Activated CD8-positive, alpha-beta memory T cell treated with anti-CD3 and anti-CD28 coated beads, Interleukin-2, amount 50 U/mL, for 4 hours (primary cell): ENCODE results near the gene NPSR1.
A peak's percentile ranks its signal among the peaks of the same experiment; 100 is the strongest.
"Not testable (repeated sequence)": the region's sequence is repeated elsewhere in the genome, so short reads cannot be mapped to it uniquely, and the experiment has no call there.

Experiments
- DNase-seq: peaks from one replicate; pipeline ENCODE4 v3.0.0-alpha.2; 2020

The NPSR1 gene

DNA sequence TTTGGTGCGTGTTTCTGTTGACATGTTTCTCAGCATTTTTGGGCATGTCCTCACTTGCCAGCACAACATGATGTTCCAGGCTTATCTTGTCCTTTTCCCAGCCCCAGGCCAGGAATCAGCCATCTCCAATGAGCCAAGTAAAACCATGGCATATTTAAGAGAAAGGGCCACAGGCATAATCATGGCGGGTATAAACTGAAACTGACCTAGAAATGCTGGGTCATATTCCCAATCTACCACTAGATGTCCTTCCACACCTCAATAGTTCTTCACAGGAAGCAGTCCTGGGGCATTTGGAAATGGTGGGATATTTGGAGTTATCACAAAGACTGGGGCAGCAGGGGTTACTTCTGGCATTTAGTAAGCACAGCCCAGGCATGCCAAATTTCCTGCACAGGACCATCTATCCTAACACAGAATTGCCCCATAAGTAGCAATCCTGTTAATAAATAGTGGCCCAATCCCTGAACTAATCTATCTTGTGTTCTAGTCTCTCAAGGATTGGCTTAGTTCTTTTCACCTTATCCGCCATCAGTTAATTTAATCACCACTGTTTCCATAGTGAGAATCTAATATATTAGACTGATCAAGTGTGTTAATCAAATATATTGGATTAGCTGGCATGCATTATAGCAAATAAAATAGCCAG, 101.6 kb downstream of the NPSR1 start:
- no peak for DNase-seq

DNA sequence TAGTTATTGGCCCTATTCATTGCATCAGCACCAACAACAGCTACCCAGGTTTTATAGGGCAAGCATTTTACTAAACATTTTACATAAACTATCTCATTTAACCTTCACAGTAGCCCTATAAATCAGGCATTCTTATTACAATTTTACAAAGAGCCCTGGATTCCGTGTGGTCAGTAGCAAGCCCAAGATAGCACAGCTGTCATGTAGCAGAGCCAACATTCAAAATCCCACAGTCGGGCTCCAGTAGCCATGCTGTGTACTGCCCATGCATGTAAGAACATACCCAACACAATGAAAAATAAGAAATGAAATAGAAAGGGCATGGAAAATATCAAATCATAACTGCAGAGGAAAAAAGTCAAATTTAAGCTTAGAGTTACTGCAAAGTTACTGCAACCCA, 102.3 kb downstream of the NPSR1 start:
- DNase-seq: no peak

DNA sequence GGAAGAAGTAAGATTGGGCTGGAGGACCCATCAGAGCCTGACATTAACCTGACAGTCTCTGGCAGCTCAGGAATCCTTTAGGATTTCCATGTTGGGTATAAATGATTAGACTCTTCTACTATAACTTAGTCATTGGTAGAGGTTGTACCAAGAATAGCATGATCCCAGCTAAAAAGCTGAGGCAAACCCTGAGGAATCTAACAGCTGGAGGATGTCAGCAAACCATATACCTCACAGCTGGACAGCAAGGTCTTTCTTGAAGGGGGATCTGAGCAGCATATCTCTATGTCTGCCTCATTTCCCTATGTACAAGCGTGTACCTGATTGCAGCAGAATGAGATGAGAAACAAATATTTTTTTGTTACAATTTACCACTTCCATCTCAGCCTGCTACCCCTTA, 103.2 kb downstream of the NPSR1 start:
- DNase-seq: no peak

DNA sequence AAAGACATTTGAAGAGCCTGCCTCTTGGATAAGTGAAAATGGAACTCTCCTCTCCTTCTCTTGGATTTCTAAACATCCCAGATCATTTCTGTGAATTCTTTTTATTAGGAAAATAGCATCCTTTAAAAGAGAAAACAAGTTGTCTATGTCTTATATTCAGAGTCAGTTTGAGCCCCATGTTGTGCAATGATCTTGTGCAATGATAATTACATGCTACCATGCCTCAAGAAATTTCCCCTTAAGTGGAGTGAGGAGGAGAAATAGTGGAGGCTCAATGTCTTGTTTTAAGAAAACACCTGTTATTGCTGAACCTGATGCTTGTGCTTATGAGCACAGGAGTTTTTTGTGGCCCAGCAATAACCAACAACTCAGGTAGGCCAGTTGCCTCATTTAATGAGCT, 103.6 kb downstream of the NPSR1 start:
- no peak for DNase-seq

DNA sequence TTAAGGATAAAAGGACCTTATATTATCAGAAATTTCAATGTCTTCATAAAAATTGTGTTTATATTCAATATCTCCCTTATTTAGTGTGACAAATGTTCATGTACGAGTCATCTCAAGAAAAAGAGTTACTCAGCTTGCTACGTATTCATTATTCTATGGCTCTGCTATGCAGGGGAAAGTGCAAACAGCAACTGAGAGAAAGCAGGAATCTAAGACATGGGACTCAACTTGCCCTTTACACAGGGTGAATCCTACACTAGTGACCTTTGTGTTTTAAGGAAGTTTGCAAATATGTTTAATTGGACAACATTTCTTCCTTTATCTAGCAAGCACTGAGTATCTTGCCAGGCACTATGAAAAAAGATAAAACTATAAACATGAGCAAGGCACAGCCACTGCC, 104.7 kb downstream of the NPSR1 start:
- DNase-seq: no peak

DNA sequence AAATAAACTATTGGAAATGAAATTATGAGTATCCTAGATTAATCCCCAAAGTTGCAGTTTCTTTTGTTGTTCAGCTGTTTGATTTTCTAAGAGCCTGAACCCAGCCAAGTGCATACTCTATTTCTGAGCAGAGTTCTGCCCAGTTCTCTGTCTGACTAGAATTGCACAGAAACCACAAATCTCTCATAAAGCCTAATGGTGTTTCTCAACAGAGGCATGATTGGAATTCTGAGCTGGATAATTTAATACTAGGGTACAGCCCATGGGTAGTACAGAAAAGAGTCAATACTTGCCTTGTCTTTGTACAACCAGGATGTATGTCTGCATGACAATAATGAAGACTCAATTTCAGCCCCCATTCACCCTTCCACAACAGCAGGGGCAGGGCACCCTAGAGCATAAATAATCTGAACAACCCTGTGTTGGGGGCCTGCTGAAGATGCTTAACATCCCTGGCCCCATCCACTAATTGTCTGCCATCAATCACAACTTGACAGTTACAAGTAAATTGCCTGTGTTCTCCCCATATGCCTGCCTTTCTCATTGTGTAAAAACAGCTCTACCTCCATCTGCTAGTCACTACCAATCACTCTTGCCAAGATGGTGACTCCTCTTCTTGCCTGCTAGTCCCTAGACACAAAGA, 114.4 kb downstream of the NPSR1 start:
- no peak for DNase-seq

DNA sequence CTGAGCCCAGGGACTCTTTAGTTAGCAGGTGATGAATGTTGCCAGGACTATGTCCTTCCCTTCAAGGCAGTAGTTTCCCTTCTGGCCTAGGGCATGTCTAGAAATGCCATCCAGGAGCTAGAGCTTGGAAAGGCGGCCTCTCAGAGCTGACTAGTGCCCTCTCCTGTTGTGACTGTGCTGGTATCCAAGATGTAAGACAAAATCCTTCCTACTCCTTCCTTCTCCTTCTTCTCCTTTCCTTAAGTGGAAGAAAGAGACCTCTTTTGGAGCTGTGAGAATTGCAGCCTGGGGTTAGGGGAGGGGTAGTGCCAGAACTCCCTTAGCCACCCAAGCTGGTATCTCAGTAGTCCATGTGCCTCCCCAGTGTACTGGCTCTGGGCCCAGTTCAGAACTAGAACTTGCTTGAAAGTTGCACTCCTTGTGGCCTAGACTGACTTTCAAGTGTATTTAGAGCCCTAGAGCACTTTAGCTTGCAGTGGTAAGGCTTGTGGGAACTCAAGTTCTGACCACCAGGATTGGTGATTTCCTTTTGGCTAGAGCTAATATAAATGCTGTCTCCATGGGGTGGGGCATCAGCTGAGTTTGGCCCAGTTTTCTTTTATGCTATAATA, 118.8 kb downstream of the NPSR1 start:
- no peak for DNase-seq

DNA sequence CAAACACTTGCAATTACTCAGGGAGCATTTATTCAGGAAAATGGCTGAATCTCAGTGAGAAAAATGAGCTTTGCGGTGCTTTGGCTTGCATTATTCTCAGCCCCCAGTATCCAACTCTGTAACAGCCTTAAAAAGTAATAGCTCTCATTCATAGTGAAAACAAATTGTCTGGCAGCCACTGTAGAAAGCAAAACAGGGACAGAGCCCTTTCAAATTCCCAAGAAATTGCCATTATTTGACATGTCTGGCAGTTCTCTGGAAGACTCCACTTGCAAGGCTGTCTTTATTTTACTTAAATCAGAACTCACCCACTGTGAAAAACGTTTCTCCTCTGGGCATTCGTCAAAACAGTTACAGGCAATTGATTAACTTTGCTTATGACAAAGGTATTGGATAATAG, 122.5 kb downstream of the NPSR1 start:
- no peak for DNase-seq

DNA sequence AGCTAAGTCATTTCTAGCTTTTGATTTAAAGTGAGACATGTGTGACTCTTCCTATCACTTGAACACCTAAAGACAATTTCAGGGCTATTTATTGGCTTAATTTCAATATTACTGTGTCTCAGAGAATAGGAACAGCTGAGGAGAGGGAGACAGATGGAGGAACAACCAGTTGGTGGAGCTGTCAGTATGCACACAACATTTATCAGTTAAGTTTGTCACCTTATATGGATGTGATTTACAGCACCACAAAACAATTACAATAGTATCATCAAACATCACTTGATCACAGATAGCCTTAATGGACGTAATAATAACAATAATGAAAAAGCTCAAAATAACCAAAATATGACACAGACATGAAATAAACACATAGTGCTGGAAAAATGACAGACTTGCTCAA, 129.6 kb downstream of the NPSR1 start:
- DNase-seq: no peak

DNA sequence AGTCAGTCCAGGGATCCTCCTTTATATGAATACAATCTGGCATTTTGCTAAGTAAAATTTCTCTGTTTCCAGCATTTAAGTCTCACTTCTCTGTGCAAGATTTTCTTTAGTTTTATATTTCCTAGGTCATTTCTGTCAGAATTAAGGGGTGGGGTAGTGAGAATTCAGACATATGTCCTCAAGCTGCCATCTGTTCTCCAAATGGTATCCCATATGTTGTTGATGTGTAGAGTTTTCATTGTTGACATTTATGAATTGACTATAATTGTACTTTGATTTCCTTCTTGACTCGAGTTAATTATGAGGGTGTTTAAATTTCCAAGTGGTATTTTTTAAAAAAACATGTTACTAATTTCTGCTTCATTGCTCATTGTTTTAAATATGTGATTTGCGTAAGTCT, 148.8 kb downstream of the NPSR1 start:
- no peak for DNase-seq

DNA sequence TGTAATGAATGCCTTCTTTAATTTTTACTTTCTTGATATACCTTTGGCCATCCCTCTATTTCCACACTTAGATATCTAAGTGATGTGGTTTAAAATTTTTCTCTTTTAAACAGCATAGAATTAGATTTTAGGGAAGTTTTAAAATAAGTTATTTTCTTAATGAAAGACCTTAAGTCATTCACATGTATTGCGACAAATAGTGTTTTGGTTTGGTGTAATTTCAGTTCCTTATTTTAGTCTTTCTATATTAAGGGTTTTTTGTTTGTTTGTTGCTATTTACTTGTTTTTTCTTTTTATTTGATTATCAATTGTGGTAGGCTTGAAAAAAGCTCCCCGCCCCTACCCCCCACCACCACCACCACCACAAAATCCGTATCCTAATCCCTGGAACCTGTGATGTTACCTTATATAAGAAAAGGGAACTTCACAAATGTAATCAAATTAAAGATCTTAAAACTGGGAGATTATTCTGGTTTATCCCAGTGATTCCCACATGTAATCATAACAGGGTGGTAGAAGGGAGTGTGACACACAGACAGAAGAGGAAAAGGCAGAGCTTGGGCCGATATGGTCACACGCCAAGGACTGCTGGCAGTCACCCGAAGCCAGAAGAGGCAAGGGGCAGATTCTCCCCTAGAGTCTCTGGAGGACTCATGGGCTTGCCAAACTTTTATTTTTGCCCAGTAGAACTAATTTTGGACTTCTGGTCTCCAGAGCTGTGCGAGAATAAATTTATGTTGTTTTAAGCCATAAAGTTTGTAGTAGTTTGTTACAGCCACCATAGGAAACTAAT, 149.7 kb downstream of the NPSR1 start:
- no peak for DNase-seq

DNA sequence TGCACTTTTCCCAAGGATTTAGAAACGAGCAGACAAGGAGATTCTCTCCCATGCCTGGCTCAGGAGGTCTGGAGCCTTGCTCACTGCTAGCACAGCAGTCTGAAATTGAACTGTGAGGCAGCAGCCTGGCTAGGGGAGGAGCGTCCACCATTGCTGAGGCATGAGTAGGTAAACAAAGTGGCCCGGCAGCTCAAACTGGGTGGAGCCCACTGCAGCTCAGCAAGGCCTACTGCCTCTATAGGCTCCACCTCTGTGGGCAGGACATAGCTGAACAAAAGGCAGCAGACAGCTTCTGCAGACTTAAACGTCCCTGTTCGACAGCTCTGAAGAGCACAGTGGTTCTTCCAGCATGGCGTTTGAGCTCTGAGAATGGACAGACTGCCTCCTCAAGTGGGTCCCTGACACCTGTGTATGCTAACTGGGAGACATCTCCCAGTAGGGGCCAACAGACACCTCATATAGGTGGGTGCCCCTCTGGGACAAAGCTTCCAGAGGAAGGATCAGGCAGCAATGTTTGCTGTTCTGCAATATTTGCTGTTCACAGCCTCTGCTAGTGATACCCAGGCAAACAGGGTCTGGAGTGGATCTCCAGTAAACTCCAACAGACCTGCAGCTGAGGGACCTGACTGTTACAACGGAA, 156.3 kb downstream of the NPSR1 start:
- not testable (repeated sequence) for DNase-seq

DNA sequence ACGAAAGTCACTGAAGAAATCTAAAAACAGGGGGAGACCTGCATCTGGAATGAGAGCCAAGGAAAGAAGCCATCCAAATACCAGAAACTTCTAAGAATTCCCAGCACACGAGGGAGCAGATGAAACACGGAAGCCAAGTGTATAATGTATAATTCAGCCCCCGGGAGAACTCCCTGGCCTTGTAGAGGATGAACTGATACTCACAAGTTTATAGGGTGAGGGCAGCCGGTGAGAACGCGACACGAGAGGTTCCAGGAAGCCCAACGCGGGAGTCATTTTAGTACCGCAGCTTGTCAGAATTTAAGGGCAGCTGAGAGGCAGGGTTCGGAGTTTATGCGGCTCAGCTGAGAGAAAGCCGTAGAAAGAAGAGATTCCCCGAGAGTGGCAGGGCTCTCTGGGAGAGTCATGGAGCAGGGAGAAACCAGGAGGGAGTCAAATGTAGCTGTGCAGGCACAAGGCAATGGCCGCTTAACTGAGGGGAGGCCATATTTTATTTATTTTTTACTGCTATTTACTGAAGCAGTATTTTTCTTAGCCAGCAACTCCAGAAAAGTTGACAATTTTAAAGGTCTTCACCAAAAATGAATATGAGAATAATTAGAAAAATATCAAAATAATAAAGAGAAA, 164.0 kb downstream of the NPSR1 start:
- no peak for DNase-seq

DNA sequence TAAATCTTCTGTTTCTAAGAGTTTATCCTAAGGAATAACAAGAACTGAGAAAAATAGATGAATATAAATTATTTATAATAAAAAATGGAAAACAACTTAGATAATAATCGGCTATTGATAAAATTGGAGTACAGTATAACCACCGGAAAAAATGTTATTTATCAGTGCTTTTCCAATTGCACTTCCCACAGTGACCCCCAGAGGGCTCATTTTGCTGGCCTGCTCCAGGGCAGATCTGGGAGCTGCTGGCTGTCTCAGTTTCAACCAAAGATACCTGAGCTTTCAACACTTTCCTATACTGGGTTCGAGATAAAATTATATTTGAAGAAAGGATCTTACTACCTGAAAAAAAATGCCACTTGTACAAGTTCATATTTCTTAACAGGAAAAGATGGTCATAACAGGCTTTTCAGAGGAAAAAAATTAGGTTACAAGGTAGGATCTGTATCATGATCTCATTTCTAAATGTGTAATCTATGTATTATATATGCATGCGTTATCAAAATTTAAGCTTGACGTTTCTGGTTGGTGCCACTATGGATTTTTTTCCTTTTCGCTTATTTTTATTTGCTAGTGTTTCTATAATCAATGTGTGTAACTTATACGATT, 165.7 kb downstream of the NPSR1 start:
- DNase-seq: peak; percentile 49

DNA sequence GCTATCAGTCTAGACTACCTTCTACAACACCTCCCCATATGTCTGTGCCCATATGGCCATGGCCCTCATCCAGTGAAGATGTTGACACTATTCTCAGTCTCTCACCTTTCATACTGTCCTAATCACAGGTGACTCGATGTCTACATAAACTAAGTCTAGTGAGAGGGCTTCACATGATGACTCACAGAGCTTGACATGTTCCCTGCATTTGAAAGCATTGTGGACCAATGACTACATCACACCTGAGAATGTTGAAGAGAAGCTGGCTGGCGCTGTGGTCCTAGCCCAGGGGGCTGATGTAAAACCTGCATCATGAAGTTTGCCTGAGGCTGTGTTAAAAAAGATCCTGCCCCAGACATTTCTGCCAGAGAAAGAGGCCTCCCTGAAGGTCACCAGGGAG, 167.2 kb downstream of the NPSR1 start:
- no peak for DNase-seq

DNA sequence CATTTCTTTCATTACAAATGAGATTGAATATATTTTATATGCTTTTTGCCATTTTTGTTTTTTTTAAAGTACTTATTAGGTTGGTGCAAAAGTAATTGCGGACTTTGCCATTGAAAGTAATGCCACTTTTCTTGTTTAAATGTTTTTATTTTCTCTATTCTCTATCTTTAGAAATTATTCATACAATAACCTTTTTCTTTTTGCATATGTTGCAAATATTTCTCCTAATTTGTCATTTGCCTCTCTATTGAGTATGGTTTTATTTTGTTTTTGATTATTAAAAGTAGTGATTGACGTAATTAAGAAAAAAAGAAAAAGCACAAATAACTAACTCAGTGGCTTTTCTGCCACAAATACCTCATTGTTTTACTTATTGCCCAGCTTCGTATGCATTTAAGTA, 172.4 kb downstream of the NPSR1 start:
- DNase-seq: no peak

DNA sequence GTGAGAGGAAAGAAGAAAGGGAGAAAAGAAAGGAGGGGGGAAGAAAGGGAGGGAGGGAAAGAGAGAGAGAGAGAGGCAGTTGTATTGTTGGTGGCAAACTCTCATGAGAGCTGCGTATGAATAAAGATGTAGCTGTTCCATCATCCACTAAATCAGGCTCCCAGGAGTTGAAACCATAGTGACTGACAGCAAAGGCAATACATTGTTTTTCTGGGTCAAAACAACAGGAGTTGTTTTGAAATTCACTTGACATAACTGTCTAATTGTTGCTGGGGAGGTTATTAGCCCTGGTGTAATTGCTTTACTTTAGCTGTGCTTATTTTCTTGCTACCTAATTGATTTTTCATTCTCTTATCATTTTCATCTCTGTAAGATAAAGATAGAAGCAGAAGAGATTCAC, 173.4 kb downstream of the NPSR1 start:
- no peak for DNase-seq

DNA sequence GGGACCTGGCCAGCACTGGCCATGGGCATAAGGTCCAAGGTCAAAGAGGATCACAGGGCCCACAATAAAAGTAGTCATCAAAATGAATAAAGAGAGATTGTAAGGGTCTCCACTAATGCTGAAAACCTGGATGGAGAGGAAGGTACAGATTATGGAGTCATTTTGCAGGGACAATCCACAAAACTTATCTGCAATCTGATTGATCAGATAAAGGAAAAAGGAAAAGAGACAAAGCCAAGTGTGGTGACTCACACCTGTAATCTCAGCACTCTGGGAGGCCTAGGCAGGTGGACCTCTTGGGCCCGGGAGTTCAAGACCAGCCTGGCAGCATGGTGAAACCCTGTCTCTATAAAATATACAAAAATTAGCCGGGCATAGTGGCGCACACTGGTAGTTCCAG, 174.0 kb downstream of the NPSR1 start:
- DNase-seq: no peak

DNA sequence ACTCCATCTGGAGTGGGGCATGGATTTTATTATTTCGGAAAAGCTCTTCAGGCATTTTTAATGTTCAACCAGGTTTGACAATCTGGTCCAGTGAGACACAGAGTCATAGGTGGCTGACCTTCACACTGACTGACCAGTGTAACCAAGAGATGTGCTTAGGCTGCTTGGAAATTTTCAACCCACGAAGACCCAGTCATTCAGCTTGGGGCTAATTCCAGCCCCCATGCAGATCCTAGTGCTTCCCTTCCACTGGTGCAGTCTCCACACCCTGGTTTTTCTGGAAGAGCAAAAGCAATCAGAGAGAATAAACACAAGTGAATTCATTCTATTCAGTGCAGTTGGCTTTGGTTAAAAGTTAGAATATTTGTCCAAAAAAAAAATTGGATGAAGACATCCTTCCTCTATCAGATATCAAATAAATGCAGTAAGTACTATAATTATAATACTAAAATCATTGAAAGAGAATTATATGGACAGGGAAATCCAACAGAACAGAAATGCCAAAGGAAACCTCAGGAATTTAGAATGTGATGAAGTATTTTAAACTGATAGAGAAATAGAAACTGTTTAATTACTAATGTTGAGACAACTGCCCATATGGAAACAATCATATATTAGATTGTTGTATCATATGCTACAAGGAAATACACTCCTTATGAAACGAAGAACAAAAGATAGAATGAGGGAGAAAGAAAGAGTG, 178.0 kb downstream of the NPSR1 start:
- DNase-seq: no peak

DNA sequence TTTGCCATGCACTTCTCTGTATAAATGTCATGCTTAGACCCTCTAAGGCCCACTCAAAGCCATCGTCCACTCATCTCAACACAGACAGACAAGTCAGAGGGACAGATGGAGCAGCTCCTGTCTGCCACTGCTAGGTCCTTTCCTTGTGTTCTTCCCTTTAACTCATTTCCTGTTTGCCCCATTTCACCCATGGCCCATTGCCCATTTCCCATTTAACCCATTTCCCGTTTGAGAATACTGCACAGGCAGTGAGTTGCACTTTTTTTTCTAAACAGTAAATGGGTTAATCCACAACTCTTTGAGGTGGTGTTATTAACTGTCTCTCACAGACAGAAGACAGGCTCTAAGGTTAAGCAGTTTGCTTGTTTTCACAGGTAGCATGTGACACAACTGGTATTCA, 179.3 kb downstream of the NPSR1 start:
- DNase-seq: no peak

DNA sequence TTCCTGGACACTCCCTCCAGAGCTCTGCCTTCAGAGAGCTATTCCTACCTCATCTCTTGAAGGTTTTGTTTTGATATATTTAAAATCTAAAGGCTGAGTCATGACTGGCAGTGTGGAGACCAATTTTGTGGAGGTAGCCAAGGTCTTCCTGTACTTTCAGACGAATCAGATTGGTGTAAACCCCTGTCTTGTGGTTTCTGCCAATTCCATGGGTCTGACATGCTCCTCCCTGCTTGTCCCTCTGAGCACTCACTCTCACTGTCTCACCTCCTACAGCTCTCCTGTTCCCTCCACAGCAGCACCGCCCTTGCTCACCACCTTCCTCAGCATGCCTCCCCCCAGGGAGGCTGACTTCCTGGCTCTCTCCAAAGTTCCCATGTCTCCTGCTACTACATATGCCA, 179.8 kb downstream of the NPSR1 start:
- no peak for DNase-seq

DNA sequence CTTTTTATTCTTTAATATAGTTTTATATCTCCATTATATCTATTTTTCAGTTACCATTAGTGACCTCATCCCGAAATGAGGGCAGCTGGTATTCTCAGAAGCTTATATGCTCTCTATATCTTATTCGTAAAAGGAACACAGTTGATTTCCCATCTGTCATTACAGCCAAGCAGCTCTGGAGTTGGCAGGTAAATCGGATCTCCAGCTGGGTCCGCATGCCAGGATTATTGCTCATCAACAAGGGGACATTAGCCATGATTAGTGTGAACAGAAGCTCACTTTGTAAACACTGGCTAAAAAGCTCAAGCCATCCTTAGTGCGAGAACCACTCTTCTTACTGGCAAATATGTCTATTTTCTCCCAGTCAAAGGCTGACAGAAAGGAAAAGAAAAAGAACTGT, 180.3 kb downstream of the NPSR1 start:
- DNase-seq: no peak
